Effector CD8-positive, alpha-beta T cell (primary cell): ENCODE data around the gene RD3L.

Experiments
- DNase-seq: peaks from one replicate; lab custom pipeline; 2025; lab: John Stamatoyannopoulos, UW

RD3L gene

GRCh38 chr14:103896578-103896977 is 45.8 kb downstream of the RD3L start:
- DNase-seq: no peak

- DNase-seq: no peak
Measured at GRCh38 chr14:103894723-103895059, 47.6 kb downstream of the RD3L start.

GRCh38 chr14:103894034-103894722 is 48.2 kb downstream of the RD3L start:
- no peak for DNase-seq

- no peak for DNase-seq
Measured at GRCh38 chr14:103892247-103892646, 50.1 kb downstream of the RD3L start.

GRCh38 chr14:103891667-103892215 is 50.6 kb downstream of the RD3L start:
- DNase-seq: no peak

- DNase-seq: no peak
Measured at GRCh38 chr14:103890821-103891666, 51.3 kb downstream of the RD3L start.
